ENCODE data around the gene FKBP8.
A peak's percentile ranks its signal among the peaks of the same experiment; 100 is the strongest.
"Not testable (repeated sequence)": the region's sequence is repeated elsewhere in the genome, so short reads cannot be mapped to it uniquely, and the experiment has no call there.

The FKBP8 gene

GRCh38 chr19:18532168-18532890, 11.0 kb downstream of the FKBP8 start:
- no peak overlapping the region for H3K4me3 ChIP-seq (ENCODE audit: control insufficient read depth, low read depth, low read length)
- DNase-seq (ENCODE audit: low read depth), result no peak
- no peak for TF ChIP-seq CTCF (IDR thresholded peaks at IDR 0.05; ENCODE audit: control insufficient read depth, insufficient read depth, low read depth, low read length, missing control alignments)

GRCh38 chr19:18531485-18531884, 11.9 kb downstream of the FKBP8 start:
- no peak for DNase-seq (ENCODE audit: low read depth)
- no peak overlapping the region for H3K4me3 ChIP-seq (ENCODE audit: control insufficient read depth, low read depth, low read length)
- no peak for TF ChIP-seq CTCF (IDR thresholded peaks at IDR 0.05; ENCODE audit: control insufficient read depth, insufficient read depth, low read depth, low read length, missing control alignments)

GRCh38 chr19:18529782-18530181, 13.6 kb downstream of the FKBP8 start:
- no peak for TF ChIP-seq CTCF (IDR thresholded peaks at IDR 0.05; ENCODE audit: control insufficient read depth, insufficient read depth, low read depth, low read length, missing control alignments)
- no peak overlapping the region for H3K4me3 ChIP-seq (ENCODE audit: control insufficient read depth, low read depth, low read length)
- DNase-seq (ENCODE audit: low read depth), result no peak

GRCh38 chr19:18526316-18526715, 17.1 kb downstream of the FKBP8 start:
- TF ChIP-seq CTCF (IDR thresholded peaks at IDR 0.05; ENCODE audit: control insufficient read depth, insufficient read depth, low read depth, low read length, missing control alignments), result no peak
- DNase-seq (ENCODE audit: low read depth), result no peak
- H3K4me3 ChIP-seq (ENCODE audit: control insufficient read depth, low read depth, low read length), result no peak overlapping the region

GRCh38 chr19:18523841-18524240, 19.5 kb downstream of the FKBP8 start:
- no peak for TF ChIP-seq CTCF (IDR thresholded peaks at IDR 0.05; ENCODE audit: control insufficient read depth, insufficient read depth, low read depth, low read length, missing control alignments)
- H3K4me3 ChIP-seq (ENCODE audit: control insufficient read depth, low read depth, low read length), result no peak overlapping the region
- DNase-seq (ENCODE audit: low read depth), result no peak

- H3K4me3 ChIP-seq (ENCODE audit: control insufficient read depth, low read depth, low read length), result peak overlapping the region; percentile 22; the same call in 1 of the 2 replicates
These were observed 20.4 kb downstream of the FKBP8 start for GRCh38 chr19:18522862-18523440.

GRCh38 chr19:18522124-18522861, 21.1 kb downstream of the FKBP8 start:
- peak overlapping the region; percentile 82 for H3K4me3 ChIP-seq (ENCODE audit: control insufficient read depth, low read depth, low read length)
- no peak for TF ChIP-seq CTCF (IDR thresholded peaks at IDR 0.05; ENCODE audit: control insufficient read depth, insufficient read depth, low read depth, low read length, missing control alignments)
- DNase-seq (ENCODE audit: low read depth), result peak; percentile 99

More at GRCh38 chr19:18522862-18523440, 20.4 kb downstream of the FKBP8 start:
- DNase-seq (ENCODE audit: low read depth), result not testable (repeated sequence)
